SJCRH30 (cell line): Measurements from ENCODE around the gene TERB2. TPM values are rescaled to one million over a fixed set of nuclear protein-coding genes. Genes with fewer than 3 reads are reported as not detected.
A peak's percentile ranks its signal among the peaks of the same experiment; 100 is the strongest.
"Not testable (repeated sequence)": the region's sequence is repeated elsewhere in the genome, so short reads cannot be mapped to it uniquely, and the experiment has no call there.

Source experiments
- DNase-seq, 2 experiments: peaks; one replicate each; pipeline ENCODE4 v3.0.0-alpha.2; 2015 to 2020
- H3K27ac ChIP-seq: fragments of 250-450 bp; sonication (Bioruptor Pico); 2 replicates; pipeline ENCODE4 v1.5.1; 2020; ENCODE audit warnings: mild to moderate bottlenecking, moderate library complexity
- H3K27me3 ChIP-seq: fragments of 250-450 bp; sonication (Bioruptor Pico); 2 replicates; pipeline ENCODE4 v1.5.1; 2020; ENCODE audit warnings: mild to moderate bottlenecking, moderate library complexity
- H3K36me3 ChIP-seq: fragments of 250-450 bp; sonication (Bioruptor Pico); 2 replicates; pipeline ENCODE4 v1.5.1; 2020; ENCODE audit warnings: mild to moderate bottlenecking, moderate library complexity
- H3K4me1 ChIP-seq: fragments of 250-450 bp; sonication (Bioruptor Pico); 2 replicates; pipeline ENCODE4 v1.5.1; 2020; ENCODE audit warnings: mild to moderate bottlenecking, moderate library complexity
- H3K4me3 ChIP-seq: fragments of 250-450 bp; sonication (Bioruptor Pico); 2 replicates; pipeline ENCODE4 v1.5.1; 2020; ENCODE audit warnings: mild to moderate bottlenecking, moderate library complexity
- H3K9me3 ChIP-seq: fragments of 250-450 bp; sonication (Bioruptor Pico); replicated peaks from 2 replicates; pipeline ENCODE4 v1.5.1; 2020; ENCODE audit warnings: mild to moderate bottlenecking, moderate library complexity
- total RNA-seq: library from RNA; depleted of rRNA; stranded (reverse); fragments of >200 nt; shearing (Covaris generic); gene quantifications from 2 replicates; pipeline ENCODE4 v1.2.3, GENCODE V29; 2014; rRNA removed

The TERB2 gene, protein sequence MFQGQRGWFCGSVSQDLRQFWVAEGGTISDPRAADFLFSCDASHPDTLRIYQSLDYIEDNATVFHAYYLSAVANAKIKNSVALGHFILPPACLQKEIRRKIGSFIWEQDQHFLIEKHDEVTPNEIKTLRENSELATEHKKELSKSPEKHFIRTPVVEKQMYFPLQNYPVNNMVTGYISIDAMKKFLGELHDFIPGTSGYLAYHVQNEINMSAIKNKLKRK
- total RNA-seq: not detected in 2 replicates

DNA sequence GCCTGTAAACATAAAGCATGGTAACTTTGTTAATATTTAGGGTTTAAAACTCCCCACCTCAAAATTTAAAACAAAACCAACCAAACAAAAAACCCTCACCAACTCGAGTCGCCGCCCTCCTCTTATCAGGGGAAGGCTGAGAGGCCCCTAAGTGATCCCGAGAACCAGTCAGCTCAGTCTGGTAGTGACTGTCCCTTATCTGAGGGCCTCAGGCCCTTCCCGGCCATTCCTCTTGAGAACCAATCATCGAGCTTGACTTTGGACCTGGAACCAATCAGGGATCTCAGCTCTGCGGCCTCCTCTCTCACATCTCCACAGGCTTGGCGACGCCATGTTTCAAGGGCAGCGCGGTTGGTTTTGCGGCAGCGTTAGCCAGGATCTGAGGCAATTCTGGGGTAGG lies at the start of gene TERB2:
TSS of gene TERB2 (plus strand) at position 300 of the 400 bp plus-strand sequence. CDS start at position 332, 32 bp downstream.
- Histone ChIP-seq H3K36me3 (no peaks in the 10 kb centered on the region), H3K9me3 (no peaks in the 10 kb centered on the region), H3K4me1 (no peaks in the 10 kb centered on the region), H3K27ac (no peak within 1 kb of the TSS), H3K27me3 (peaks cover 8% of the 10 kb centered on the region; the same call in 1 of the 2 replicates), H3K4me3 (no peak within 1 kb of the TSS)
- no peak for DNase-seq

DNA sequence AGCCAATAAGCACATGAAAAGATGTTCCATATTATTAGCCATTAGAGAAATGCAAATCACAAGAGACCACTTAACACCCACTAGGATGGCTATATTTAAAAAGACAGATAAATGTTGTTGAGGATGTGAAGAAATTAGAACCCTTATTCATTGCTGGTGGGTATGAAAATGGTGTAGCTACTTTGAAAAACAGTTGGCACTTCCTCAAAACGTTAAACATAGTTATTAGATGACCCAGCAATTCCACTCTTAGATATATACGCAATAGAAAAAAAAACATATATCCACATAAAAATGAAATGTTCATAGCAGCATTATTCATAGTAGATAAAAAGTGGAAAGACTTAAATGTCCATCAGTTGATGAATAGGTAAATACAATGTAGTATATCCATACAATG lies 47.1 kb upstream of the TERB2 start:
- Histone ChIP-seq H3K4me1 (no peaks in the 10 kb centered on the region), H3K27me3 (no peaks in the 10 kb centered on the region; the same call in 1 of the 2 replicates), H3K36me3 (no peaks in the 10 kb centered on the region), H3K9me3 (no peaks in the 10 kb centered on the region), H3K27ac (no peak overlapping the region), H3K4me3 (no peak overlapping the region)
- DNase-seq: no peak

DNA sequence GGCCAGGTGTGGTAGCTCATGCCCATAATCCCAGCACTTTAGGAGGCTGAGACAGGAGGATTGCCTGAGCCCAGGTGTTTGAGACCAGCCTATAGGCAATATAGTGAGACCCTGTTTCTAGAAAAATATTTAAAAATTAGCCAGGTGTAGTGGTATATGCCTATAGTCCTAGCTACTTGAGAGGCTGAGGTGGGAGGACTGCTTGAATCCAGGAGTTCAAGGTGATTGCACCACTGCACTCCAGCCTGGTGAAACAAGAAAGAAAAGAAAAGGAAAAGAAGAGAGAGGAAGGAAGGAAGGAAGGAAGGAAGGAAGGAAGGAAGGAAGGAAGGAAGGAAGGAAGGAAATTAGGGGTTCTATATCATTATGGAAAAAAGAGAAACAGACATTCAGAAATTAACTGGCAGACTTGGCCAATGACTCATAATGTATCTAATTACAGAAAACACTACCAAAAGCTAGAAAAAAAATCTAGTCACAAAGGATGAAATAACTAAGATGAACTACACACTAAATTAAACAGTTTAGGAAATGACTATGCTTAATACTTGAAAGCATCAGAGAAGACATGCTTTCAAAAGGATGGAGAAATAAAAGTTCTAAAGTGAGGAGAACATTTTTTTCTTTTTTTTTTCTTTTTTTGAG lies 45.4 kb upstream of the TERB2 start:
- Histone ChIP-seq H3K9me3 (no peaks in the 10 kb centered on the region), H3K27ac (no peak overlapping the region), H3K4me1 (no peaks in the 10 kb centered on the region), H3K36me3 (no peaks in the 10 kb centered on the region), H3K27me3 (no peaks in the 10 kb centered on the region; the same call in 1 of the 2 replicates), H3K4me3 (no peak overlapping the region)
- DNase-seq: no peak

GRCh38 chr15:44912186-44912585 lies 44.3 kb upstream of the TERB2 start:
- not testable (repeated sequence) for DNase-seq, H3K36me3 ChIP-seq

DNA sequence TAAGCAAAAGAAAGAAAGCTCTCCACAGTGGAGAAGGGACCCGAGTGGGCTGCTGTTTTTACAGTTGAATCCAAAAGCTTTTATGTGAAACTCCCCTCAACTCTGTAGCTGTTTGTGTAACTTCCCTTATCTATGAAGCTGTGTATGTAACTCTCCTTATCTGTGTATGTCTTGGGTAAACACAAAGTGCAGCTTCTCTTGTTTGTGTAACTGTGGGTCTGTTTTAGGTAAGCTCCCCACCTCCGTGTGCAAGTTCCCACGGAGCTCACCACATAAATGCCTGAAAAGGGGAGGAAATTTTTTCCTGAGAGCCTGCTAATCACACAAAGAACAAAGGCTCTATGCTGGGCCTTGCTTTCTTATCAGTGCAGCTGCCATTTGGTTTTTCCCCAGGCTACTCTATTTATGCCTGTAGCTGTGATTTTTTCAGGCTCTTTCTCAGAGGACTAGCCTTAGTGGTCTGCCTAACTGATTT lies 43.5 kb upstream of the TERB2 start:
- DNase-seq: peak; percentile 35 to 70
- not testable (repeated sequence) for H3K4me1 ChIP-seq, H3K36me3 ChIP-seq, H3K9me3 ChIP-seq, H3K27me3 ChIP-seq, H3K4me3 ChIP-seq
- 0 out of 2 replicates have a peak overlapping the region, but pooled peaks have one; percentile 24 for H3K27ac ChIP-seq

More at GRCh38 chr15:44912186-44912585, 44.3 kb upstream of the TERB2 start:
- H3K27me3 ChIP-seq, H3K9me3 ChIP-seq, H3K4me3 ChIP-seq, H3K4me1 ChIP-seq, H3K27ac ChIP-seq: not testable (repeated sequence)

- Histone ChIP-seq H3K36me3 (no peaks in the 10 kb centered on the region), H3K4me1 (no peaks in the 10 kb centered on the region), H3K27ac (no peak overlapping the region), H3K27me3 (no peaks in the 10 kb centered on the region), H3K4me3 (no peak overlapping the region), H3K9me3 (no peaks in the 10 kb centered on the region)
- no peak for DNase-seq
These were observed 38.4 kb upstream of the TERB2 start for GRCh38 chr15:44918136-44918535.

- not testable (repeated sequence) for DNase-seq, H3K36me3 ChIP-seq, H3K4me1 ChIP-seq, H3K9me3 ChIP-seq, H3K27me3 ChIP-seq, H3K27ac ChIP-seq, H3K4me3 ChIP-seq
These were observed 27.8 kb upstream of the TERB2 start for GRCh38 chr15:44928658-44929057.

- not testable (repeated sequence) for H3K36me3 ChIP-seq, H3K4me3 ChIP-seq, H3K27me3 ChIP-seq, H3K27ac ChIP-seq, H3K4me1 ChIP-seq, H3K9me3 ChIP-seq, DNase-seq
These were observed 26.2 kb upstream of the TERB2 start for GRCh38 chr15:44930283-44930682.

DNA sequence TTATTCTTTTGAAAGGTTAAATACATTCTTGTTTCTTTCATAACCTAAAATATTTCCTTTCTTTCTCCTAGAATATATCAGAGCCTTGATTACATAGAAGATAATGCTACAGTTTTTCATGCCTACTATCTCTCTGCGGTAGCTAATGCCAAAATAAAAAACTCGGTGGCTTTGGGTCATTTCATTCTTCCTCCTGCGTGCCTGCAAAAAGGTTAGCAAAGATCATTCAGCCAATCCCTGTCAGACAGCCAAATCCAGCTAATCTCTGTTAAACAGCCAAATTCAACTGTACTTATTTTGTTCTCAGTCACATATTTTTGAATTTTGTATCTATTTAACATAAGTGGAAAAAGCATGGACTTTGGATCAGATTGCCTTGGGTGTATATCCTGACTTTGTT lies 1.8 kb downstream of the TERB2 start:
- H3K4me1 ChIP-seq, H3K4me3 ChIP-seq, DNase-seq, H3K9me3 ChIP-seq, H3K27ac ChIP-seq, H3K27me3 ChIP-seq, H3K36me3 ChIP-seq: not testable (repeated sequence)

GRCh38 chr15:44968475-44968874 lies 12.0 kb downstream of the TERB2 start:
- Histone ChIP-seq H3K36me3 (no peaks in the 10 kb centered on the region), H3K27ac (no peak overlapping the region), H3K4me1 (no peaks in the 10 kb centered on the region), H3K9me3 (no peaks in the 10 kb centered on the region), H3K4me3 (no peak overlapping the region), H3K27me3 (no peaks in the 10 kb centered on the region)
- no peak for DNase-seq

- peak in 1 of 2 experiments; percentile 5 for DNase-seq
- H3K27ac ChIP-seq: no peak overlapping the region
- no peaks in the 10 kb centered on the region for H3K4me1 ChIP-seq
- H3K4me3 ChIP-seq: no peak overlapping the region
- H3K27me3 ChIP-seq: no peaks in the 10 kb centered on the region
- no peaks in the 10 kb centered on the region for H3K36me3 ChIP-seq
- no peaks in the 10 kb centered on the region for H3K9me3 ChIP-seq
These were observed 14.5 kb downstream of the TERB2 start for GRCh38 chr15:44971036-44971435.

- not testable (repeated sequence) for H3K4me3 ChIP-seq
These were observed 19.7 kb downstream of the TERB2 start for GRCh38 chr15:44976183-44976582.

DNA sequence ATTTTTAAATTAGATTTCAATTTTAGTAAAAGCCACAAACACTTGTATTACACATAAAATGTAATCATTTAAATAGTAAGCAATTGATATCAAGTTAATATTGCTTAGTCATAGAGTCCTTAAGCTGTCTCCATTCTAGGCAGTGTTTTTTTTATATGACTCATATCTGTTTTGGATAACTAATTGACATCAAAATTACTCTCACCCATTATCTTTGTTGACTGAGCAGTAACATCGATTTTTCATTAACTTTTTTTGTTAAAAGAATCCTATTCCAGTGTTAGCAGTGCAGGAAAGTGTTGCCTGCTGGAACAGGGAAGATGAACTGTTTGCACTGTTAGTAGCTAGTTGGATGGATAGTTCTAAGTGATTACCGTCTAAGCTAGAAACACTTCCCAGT lies 21.3 kb downstream of the TERB2 start:
- H3K4me1 ChIP-seq, H3K4me3 ChIP-seq, DNase-seq, H3K27me3 ChIP-seq, H3K27ac ChIP-seq, H3K9me3 ChIP-seq, H3K36me3 ChIP-seq: not testable (repeated sequence)

More at GRCh38 chr15:44976183-44976582, 19.7 kb downstream of the TERB2 start:
- not testable (repeated sequence) for H3K27me3 ChIP-seq, H3K36me3 ChIP-seq, H3K9me3 ChIP-seq, DNase-seq, H3K4me1 ChIP-seq, H3K27ac ChIP-seq

- not testable (repeated sequence) for H3K4me1 ChIP-seq, DNase-seq, H3K27ac ChIP-seq, H3K36me3 ChIP-seq, H3K9me3 ChIP-seq, H3K27me3 ChIP-seq, H3K4me3 ChIP-seq
These were observed 23.3 kb downstream of the TERB2 start for GRCh38 chr15:44979617-44980339.

GRCh38 chr15:44984144-44984543 lies 27.7 kb downstream of the TERB2 start:
- H3K4me3 ChIP-seq, H3K36me3 ChIP-seq, H3K27ac ChIP-seq, DNase-seq, H3K4me1 ChIP-seq, H3K27me3 ChIP-seq, H3K9me3 ChIP-seq: not testable (repeated sequence)
